Astrocyte of the cerebellum (primary cell): ENCODE data around the gene MTUS2.

Experiments used
- DNase-seq: peaks from one replicate; pipeline ENCODE4 v3.0.0-alpha.2; 2011; ENCODE audit warnings: low read depth
- H3K4me3 ChIP-seq: 2 replicates; pipeline ENCODE4 v1.5.1; 2011; ENCODE audit warnings: mild to moderate bottlenecking, low read depth, low read length, moderate library complexity
- in situ Hi-C: cut with HindIII; loops from 2 replicates; pipeline ENCODE4 v1.10.0; 2017; ENCODE audit warnings: low sequenced_read_pairs
- TF ChIP-seq, protein P1 (sequence below): IDR thresholded peaks from 2 replicates; pipeline ENCODE4 v1.5.1; 2012; ENCODE audit warnings: low read length, low read depth, moderate library complexity, mild to moderate bottlenecking; ENCODE audit errors: missing control alignments

MTUS2 gene

DNA sequence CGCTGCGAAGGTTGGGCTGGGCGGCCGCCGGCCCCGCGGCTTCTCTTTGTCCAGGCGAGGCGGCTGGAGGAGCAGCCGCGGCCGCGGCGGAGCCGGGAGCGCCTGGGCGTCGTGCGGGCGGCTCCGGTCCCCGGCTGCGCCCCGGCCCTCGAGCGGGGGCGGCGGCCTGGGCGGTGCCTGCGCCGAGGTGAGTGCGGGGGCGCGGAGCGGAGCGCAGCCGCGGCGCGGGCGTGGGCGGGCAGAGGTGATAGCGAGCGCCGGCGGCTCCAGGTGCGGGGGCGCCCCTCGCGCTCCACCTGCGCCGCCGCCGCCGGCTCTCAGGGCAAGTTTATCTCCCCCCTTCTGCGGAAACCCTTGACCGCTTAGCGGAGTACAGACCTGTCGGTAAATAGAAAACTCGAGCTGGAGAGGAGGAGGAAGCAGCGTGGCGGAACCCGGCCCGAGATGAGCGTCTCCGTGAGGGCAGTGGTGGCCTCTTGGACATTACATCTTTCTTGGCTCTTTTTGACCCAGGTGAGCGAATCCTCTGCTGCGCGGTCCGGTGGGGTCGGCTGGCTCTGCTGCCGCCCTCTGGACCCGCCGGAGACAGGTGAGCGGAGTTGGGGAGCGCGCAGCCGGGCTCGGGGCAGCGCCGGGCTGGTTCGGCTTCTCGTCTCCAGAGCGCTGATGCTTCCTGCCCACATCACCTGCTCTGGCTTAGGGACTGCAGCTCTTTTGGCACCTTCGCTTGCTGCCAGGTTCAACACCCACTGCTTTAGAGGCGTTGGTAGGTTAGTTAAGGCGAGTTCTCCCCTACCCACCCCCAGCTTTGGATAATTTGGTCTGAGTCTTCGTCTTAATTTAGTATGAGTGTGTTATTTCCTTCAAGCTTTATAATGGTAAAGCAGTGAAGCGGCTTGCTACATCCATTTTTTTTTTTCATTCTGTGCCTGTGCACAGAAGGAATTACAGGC is at the start of gene MTUS2:
TSS of gene MTUS2 (plus strand) at position 241 of the 953 bp plus-strand sequence.
- H3K4me3 ChIP-seq, result peak within 1 kb of the TSS; percentile 28
- TF ChIP-seq, protein P1, sequence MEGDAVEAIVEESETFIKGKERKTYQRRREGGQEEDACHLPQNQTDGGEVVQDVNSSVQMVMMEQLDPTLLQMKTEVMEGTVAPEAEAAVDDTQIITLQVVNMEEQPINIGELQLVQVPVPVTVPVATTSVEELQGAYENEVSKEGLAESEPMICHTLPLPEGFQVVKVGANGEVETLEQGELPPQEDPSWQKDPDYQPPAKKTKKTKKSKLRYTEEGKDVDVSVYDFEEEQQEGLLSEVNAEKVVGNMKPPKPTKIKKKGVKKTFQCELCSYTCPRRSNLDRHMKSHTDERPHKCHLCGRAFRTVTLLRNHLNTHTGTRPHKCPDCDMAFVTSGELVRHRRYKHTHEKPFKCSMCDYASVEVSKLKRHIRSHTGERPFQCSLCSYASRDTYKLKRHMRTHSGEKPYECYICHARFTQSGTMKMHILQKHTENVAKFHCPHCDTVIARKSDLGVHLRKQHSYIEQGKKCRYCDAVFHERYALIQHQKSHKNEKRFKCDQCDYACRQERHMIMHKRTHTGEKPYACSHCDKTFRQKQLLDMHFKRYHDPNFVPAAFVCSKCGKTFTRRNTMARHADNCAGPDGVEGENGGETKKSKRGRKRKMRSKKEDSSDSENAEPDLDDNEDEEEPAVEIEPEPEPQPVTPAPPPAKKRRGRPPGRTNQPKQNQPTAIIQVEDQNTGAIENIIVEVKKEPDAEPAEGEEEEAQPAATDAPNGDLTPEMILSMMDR, result no peak
- DNase-seq, result no peak
- in situ Hi-C loops, result loop anchor here (25.0 kb wide), 1 partner anchor 133 kb away; no protein-coding TSS in a partner anchor

DNA sequence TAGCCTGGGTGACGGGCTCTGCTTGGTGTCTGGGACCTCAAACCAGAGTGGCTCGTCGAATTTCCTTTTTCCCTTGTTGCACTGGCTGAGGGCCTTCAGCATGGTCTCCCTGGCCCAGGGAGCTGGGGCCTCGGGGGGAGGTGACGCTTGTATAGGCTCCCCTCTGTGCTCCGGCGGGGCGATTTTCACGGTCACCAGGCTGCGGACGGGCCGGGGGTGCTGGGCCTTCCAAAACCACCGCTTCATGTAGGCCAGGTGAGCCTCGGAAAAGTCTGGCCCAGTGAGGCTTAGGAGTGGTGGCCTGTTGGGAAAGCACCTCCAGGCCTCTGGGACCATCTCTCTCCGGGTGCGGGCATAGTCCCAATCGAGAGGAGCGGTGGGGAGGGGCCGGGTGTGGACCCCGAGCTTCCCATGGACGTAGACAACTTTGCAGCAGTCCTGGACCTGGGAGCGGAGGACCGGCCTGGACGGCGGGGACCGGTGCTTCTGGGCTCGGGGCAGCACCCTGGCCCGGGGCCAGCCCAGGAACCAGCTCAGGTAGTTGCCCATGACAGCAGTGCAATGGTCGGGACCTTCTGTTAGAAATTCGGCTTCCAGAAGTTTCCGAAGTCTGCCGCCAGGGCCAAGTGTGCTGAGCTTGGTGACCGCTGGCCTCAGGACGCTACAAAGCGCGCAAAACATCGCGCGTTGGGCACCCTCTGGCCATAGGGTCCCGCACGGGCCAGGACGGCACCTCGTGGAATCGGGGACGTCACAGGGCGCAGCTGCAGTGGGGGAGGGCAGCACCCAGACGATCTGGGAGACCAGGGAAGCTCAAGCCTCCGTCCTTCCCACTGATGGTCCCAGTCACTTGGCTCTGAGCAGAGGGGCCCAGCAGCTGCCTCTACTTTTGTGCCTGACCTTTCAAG is 41.6 kb upstream of the MTUS2 start:
- H3K4me3 ChIP-seq, result no peak overlapping the region
- in situ Hi-C loops, result no loop called here
- no peak for DNase-seq
- TF ChIP-seq, protein P1, result no peak

DNA sequence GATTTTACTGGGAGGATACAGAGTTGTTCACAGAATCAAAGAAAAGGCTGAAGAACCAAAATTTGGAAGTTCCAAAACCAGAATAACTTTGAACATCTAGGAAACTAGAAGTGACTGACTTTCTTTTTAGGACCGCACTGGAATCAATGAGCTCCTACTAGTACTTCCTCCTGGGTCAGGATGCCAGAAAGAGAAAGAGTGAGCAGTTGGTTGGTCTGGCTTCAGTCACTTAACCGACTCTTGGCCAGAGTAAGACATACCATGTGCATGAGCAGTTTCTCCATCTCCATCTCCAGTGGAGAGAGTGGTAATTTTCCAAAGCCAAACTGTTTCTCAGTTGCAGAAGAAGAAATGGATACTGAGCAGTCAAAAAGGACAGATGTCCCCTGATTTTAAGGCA is 27.1 kb upstream of the MTUS2 start:
- TF ChIP-seq, protein P1, result no peak
- H3K4me3 ChIP-seq, result no peak overlapping the region
- in situ Hi-C loops, result no loop called here
- DNase-seq, result peak; percentile 53

DNA sequence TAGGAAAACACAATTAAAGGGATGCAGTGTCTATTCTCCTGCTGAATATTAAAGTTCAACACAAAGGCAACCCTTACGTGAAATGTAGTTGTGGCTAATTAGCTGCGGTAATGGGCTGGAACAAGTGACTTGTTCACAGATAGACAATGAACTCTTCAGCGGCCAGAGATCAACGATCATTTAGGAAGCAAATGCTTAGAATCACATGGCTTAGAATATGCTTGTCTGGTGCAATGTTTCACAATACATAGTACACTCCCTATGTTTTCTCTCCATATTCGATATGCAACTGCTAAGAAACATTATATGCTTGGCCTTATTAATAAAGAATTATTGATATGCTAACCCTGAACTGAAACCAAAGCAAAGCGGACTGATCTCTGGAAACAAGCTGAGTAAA is 25.7 kb upstream of the MTUS2 start:
- TF ChIP-seq, protein P1, result no peak
- no peak for DNase-seq
- in situ Hi-C loops, result no loop called here
- no peak overlapping the region for H3K4me3 ChIP-seq

DNA sequence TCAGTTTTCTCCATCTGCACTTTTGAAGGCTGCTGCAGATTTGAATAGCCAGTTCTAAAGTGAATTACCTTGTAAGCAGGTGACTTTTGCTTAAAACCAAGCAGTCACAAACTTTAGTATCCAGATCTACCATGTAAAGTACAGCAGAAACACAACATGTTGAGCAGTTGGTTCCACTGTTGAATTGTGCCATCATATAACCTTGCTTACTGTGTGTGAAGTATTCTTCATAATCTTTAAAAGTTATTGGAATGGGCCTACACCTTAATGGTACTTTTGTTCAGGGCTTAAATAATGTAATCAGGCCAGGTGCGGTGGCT is 23.2 kb upstream of the MTUS2 start:
- TF ChIP-seq, protein P1, result no peak
- no peak for DNase-seq
- H3K4me3 ChIP-seq, result no peak overlapping the region
- in situ Hi-C loops, result no loop called here

DNA sequence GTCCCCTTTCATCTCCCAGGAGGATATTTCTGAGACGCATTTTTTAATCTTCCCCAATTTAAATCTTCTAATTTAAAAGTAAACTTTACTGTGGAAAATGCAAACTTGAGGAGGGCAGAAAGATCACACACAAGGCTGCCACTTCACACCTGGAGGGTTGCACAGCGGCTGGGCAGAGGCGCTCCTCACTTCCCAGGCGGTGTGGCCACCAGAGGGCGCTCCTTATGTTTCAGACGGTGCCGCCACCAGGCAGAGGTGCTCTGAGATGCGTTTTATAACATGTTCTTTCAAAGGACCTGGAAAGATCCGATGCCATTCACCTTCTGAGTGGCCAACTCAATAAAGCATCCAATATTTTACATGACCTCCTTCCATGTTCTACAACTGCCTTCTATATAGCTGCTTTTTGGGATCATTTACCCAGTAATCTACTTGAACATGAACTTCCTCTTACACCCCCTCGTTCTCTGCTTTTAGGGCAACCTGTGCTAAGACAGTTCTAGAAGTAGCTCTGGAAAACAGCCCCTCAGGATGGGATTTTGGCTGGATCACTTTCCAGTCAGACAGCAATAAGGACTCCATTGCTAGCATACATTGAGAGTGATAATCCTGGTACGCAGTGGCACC is 14.8 kb upstream of the MTUS2 start:
- TF ChIP-seq, protein P1, result peak; percentile 20
- in situ Hi-C loops, result loop anchor here (25.0 kb wide), 1 partner anchor 118 kb away; no protein-coding TSS in a partner anchor
- DNase-seq, result no peak
- no peak overlapping the region for H3K4me3 ChIP-seq
